Measurements from ENCODE around the gene USP19. TPM values are rescaled to one million over a fixed set of nuclear protein-coding genes. Genes with fewer than 3 reads are reported as not detected.

The USP19 gene
- 10 to 100 TPM; 33.4 to 36.0 TPM for total RNA-seq

GRCh38 chr3:49120438-49121131 is at the start of gene USP19:
TSS of gene USP19 (minus strand) at chr3:49120823. CDS start at chr3:49119145, 1,678 bp downstream.
- H3K36me3 Mint-ChIP-seq (ENCODE audit: low read depth), result peaks cover 33% of the 10 kb centered on the region
- peak; percentile 97 for ATAC-seq (replicated peaks)
- H3K4me1 Mint-ChIP-seq, result no peaks in the 10 kb centered on the region
- H3K9me3 Mint-ChIP-seq, result no peaks in the 10 kb centered on the region
- H3K4me3 Mint-ChIP-seq, result peak within 1 kb of the TSS; percentile 79
- no peaks in the 10 kb centered on the region for H3K27me3 Mint-ChIP-seq
- H3K27ac Mint-ChIP-seq, result peak within 1 kb of the TSS; percentile 84

GRCh38 chr3:49166752-49167556 is 46.3 kb upstream of the USP19 start:
- Mint-ChIP-seq H3K9me3 (no peaks in the 10 kb centered on the region), H3K4me3 (peak overlapping the region; percentile 91), H3K27ac (peak overlapping the region; percentile 93), H3K4me1 (peaks cover 19% of the 10 kb centered on the region), H3K36me3 (ENCODE audit: low read depth) (peaks cover 33% of the 10 kb centered on the region), H3K27me3 (no peaks in the 10 kb centered on the region)
- no peak for ATAC-seq (replicated peaks)

GRCh38 chr3:49165771-49166751 is 45.4 kb upstream of the USP19 start, which contains the start of gene CCDC71:
TSS of gene CCDC71 (minus strand) at chr3:49166331. CDS start at chr3:49164208, 2,123 bp downstream.
- H3K36me3 Mint-ChIP-seq (ENCODE audit: low read depth), result peaks cover 33% of the 10 kb centered on the region
- H3K27me3 Mint-ChIP-seq, result no peaks in the 10 kb centered on the region
- H3K27ac Mint-ChIP-seq, result peak within 1 kb of the TSS; percentile 93
- peak; percentile 83 for ATAC-seq (replicated peaks)
- H3K4me1 Mint-ChIP-seq, result peaks cover 17% of the 10 kb centered on the region
- no peaks in the 10 kb centered on the region for H3K9me3 Mint-ChIP-seq
- peak within 1 kb of the TSS; percentile 91 for H3K4me3 Mint-ChIP-seq

GRCh38 chr3:49164983-49165720 is 44.5 kb upstream of the USP19 start:
- Mint-ChIP-seq H3K27ac (peak overlapping the region; percentile 93), H3K9me3 (no peaks in the 10 kb centered on the region), H3K27me3 (no peaks in the 10 kb centered on the region), H3K4me3 (peak overlapping the region; percentile 91), H3K4me1 (peaks cover 14% of the 10 kb centered on the region), H3K36me3 (ENCODE audit: low read depth) (peaks cover 33% of the 10 kb centered on the region)
- ATAC-seq (replicated peaks), result no peak

- H3K27me3 Mint-ChIP-seq, result no peaks in the 10 kb centered on the region
- H3K36me3 Mint-ChIP-seq (ENCODE audit: low read depth), result peaks cover 33% of the 10 kb centered on the region
- peak overlapping the region; percentile 91 for H3K4me3 Mint-ChIP-seq
Measured at GRCh38 chr3:49163609-49164008, 43.0 kb upstream of the USP19 start.

GRCh38 chr3:49162751-49163419 is 42.3 kb upstream of the USP19 start:
- no peak for ATAC-seq (replicated peaks)
- Mint-ChIP-seq H3K27me3 (no peaks in the 10 kb centered on the region), H3K9me3 (no peaks in the 10 kb centered on the region), H3K27ac (no peak overlapping the region), H3K36me3 (ENCODE audit: low read depth) (peaks cover 33% of the 10 kb centered on the region), H3K4me3 (no peak overlapping the region), H3K4me1 (peaks cover 14% of the 10 kb centered on the region)

More at GRCh38 chr3:49163609-49164008, 43.0 kb upstream of the USP19 start:
- ATAC-seq (replicated peaks), result no peak
- H3K9me3 Mint-ChIP-seq, result no peaks in the 10 kb centered on the region
- peaks cover 14% of the 10 kb centered on the region for H3K4me1 Mint-ChIP-seq
- no peak overlapping the region for H3K27ac Mint-ChIP-seq

- ATAC-seq (replicated peaks), result peak; percentile 49
- H3K4me1 Mint-ChIP-seq, result peaks cover 14% of the 10 kb centered on the region
- H3K27ac Mint-ChIP-seq, result peak overlapping the region; percentile 54
- H3K27me3 Mint-ChIP-seq, result no peaks in the 10 kb centered on the region
- no peaks in the 10 kb centered on the region for H3K9me3 Mint-ChIP-seq
- no peak overlapping the region for H3K4me3 Mint-ChIP-seq
- H3K36me3 Mint-ChIP-seq (ENCODE audit: low read depth), result peaks cover 33% of the 10 kb centered on the region
Measured at GRCh38 chr3:49161808-49162530, 41.3 kb upstream of the USP19 start.

GRCh38 chr3:49161197-49161596 is 40.6 kb upstream of the USP19 start:
- no peaks in the 10 kb centered on the region for H3K9me3 Mint-ChIP-seq
- H3K4me3 Mint-ChIP-seq, result no peak overlapping the region
- H3K4me1 Mint-ChIP-seq, result peaks cover 14% of the 10 kb centered on the region
- peaks cover 33% of the 10 kb centered on the region for H3K36me3 Mint-ChIP-seq (ENCODE audit: low read depth)
- ATAC-seq (replicated peaks), result no peak
- no peaks in the 10 kb centered on the region for H3K27me3 Mint-ChIP-seq
- no peak overlapping the region for H3K27ac Mint-ChIP-seq

- Mint-ChIP-seq H3K27ac (no peak overlapping the region), H3K4me1 (peaks cover under 1% of the 10 kb centered on the region)
Measured at GRCh38 chr3:49158792-49159191, 38.2 kb upstream of the USP19 start.

GRCh38 chr3:49158103-49158709 is 37.6 kb upstream of the USP19 start:
- no peaks in the 10 kb centered on the region for H3K9me3 Mint-ChIP-seq
- H3K36me3 Mint-ChIP-seq (ENCODE audit: low read depth), result peaks cover 7% of the 10 kb centered on the region
- no peak overlapping the region for H3K27ac Mint-ChIP-seq
- no peak overlapping the region for H3K4me3 Mint-ChIP-seq
- peak; percentile 75 for ATAC-seq (replicated peaks)
- H3K27me3 Mint-ChIP-seq, result no peaks in the 10 kb centered on the region
- no peaks in the 10 kb centered on the region for H3K4me1 Mint-ChIP-seq

More at GRCh38 chr3:49158792-49159191, 38.2 kb upstream of the USP19 start:
- Mint-ChIP-seq H3K4me3 (no peak overlapping the region), H3K9me3 (no peaks in the 10 kb centered on the region), H3K36me3 (ENCODE audit: low read depth) (peaks cover 12% of the 10 kb centered on the region), H3K27me3 (no peaks in the 10 kb centered on the region)
- ATAC-seq (replicated peaks), result no peak

- no peaks in the 10 kb centered on the region for H3K9me3 Mint-ChIP-seq
- ATAC-seq (replicated peaks), result no peak
- H3K4me3 Mint-ChIP-seq, result no peak overlapping the region
- no peak overlapping the region for H3K27ac Mint-ChIP-seq
- H3K4me1 Mint-ChIP-seq, result no peaks in the 10 kb centered on the region
- H3K36me3 Mint-ChIP-seq (ENCODE audit: low read depth), result no peaks in the 10 kb centered on the region
- no peaks in the 10 kb centered on the region for H3K27me3 Mint-ChIP-seq
Measured at GRCh38 chr3:49157289-49157688, 36.7 kb upstream of the USP19 start.

- Mint-ChIP-seq H3K27ac (no peak overlapping the region), H3K4me1 (no peaks in the 10 kb centered on the region), H3K4me3 (no peak overlapping the region), H3K27me3 (no peaks in the 10 kb centered on the region), H3K36me3 (ENCODE audit: low read depth) (no peaks in the 10 kb centered on the region), H3K9me3 (no peaks in the 10 kb centered on the region)
- ATAC-seq (replicated peaks), result no peak
Measured at GRCh38 chr3:49153349-49153912, 32.8 kb upstream of the USP19 start.
